CD14-positive monocyte (primary cell): ENCODE data around the gene GRK3. TPM values are rescaled to one million over a fixed set of nuclear protein-coding genes. Genes with fewer than 3 reads are reported as not detected.

Experiments
- DNase-seq, 3 donors: peaks; one replicate each; pipeline ENCODE4 v3.0.0-alpha.2; 2011 to 2022
- H2AFZ ChIP-seq: 2 replicates; pipeline ENCODE4 v1.6.0; 2012; ENCODE audit warnings: mild to moderate bottlenecking, low read depth, low read length, inconsistent platforms; ENCODE audit not compliant: insufficient read depth, poor library complexity, severe bottlenecking
- H3K27ac ChIP-seq, 2 donors: 1 replicate in 1 of 2; 2 replicates in 1 of 2; pipeline ENCODE4 v1.5.1; 2012 to 2013; ENCODE audit warnings: low read length in 2 of 2, control low read depth in 1 of 2, inconsistent platforms in 1 of 2, low read depth in 1 of 2, mild to moderate bottlenecking in 1 of 2
- H3K27me3 ChIP-seq, 2 donors: one replicate each; pipeline versions ENCODE4 v1.6.0 to v1.6.1; 2011 to 2013; ENCODE audit warnings: low read length in 2 of 2; ENCODE audit not compliant: control insufficient read depth in 2 of 2, insufficient read depth in 2 of 2
- H3K36me3 ChIP-seq, 2 donors: replicated peaks in 1 of 2; 1 replicate in 1 of 2; 2 replicates in 1 of 2; pipeline versions ENCODE4 v1.5.1 to v1.6.1; 2012 to 2013; ENCODE audit warnings: low read length in 2 of 2, control low read depth in 1 of 2, inconsistent platforms in 1 of 2, mild to moderate bottlenecking in 1 of 2; ENCODE audit not compliant: insufficient read depth in 2 of 2, control insufficient read depth in 1 of 2
- H3K4me1 ChIP-seq, 2 donors: 1 replicate in 1 of 2; 2 replicates in 1 of 2; pipeline versions ENCODE4 v1.5.1 to v1.6.1; 2012 to 2013; ENCODE audit warnings: low read length in 2 of 2, control low read depth in 1 of 2, inconsistent platforms in 1 of 2, mild to moderate bottlenecking in 1 of 2, moderate library complexity in 1 of 2; ENCODE audit not compliant: insufficient read depth in 2 of 2, control insufficient read depth in 1 of 2
- H3K4me2 ChIP-seq: replicated peaks from 2 replicates; pipeline ENCODE3; 2012; ENCODE audit warnings: low read length, moderate library complexity, mild to moderate bottlenecking; ENCODE audit not compliant: poor library complexity, severe bottlenecking; ENCODE audit errors: extremely low read depth
- H3K4me3 ChIP-seq, 3 experiments: fragments of 200-600 bp in 1 of 3; sonication (generic) in 1 of 3; replicated peaks in 1 of 3; 1 replicate in 2 of 3; 2 replicates in 1 of 3; pipeline ENCODE4 v1.5.1; 2011 to 2013; ENCODE audit warnings: low read length in 3 of 3, mild to moderate bottlenecking in 3 of 3, control low read depth in 2 of 3, low read depth in 2 of 3, inconsistent platforms in 1 of 3, moderate library complexity in 1 of 3
- H3K79me2 ChIP-seq: 2 replicates; pipeline ENCODE4 v1.6.0; 2012; ENCODE audit warnings: mild to moderate bottlenecking, control low read depth, inconsistent platforms, low read length, moderate library complexity; ENCODE audit not compliant: insufficient read depth
- H3K9ac ChIP-seq: 2 replicates; pipeline ENCODE4 v1.6.0; 2017; ENCODE audit warnings: low read length, mild to moderate bottlenecking; ENCODE audit not compliant: insufficient read depth, poor library complexity, severe bottlenecking
- H3K9me3 ChIP-seq, 2 donors: replicated peaks in 1 of 2; 1 replicate in 1 of 2; 2 replicates in 1 of 2; pipeline versions ENCODE4 v1.5.1 to v1.6.1; 2012 to 2013; ENCODE audit warnings: low read length in 2 of 2, control low read depth in 1 of 2; ENCODE audit not compliant: control insufficient read depth in 1 of 2, insufficient read depth in 1 of 2
- H4K20me1 ChIP-seq: 2 replicates; pipeline ENCODE4 v1.6.0; 2012; ENCODE audit warnings: mild to moderate bottlenecking, low read length, control low read depth, moderate library complexity; ENCODE audit not compliant: insufficient read depth
- H3K27ac Mint-ChIP-seq, 7 donors: one replicate each; pipeline ENCODE4 v1.8.0; 2020; ENCODE audit warnings: mild to moderate bottlenecking in 7 of 7, mixed read lengths in 7 of 7, moderate library complexity in 6 of 7, inconsistent platforms in 2 of 7
- H3K27me3 Mint-ChIP-seq, 3 donors: one replicate each; pipeline ENCODE4 v1.8.0; 2021 to 2022; ENCODE audit warnings: low read depth in 3 of 3, mild to moderate bottlenecking in 3 of 3, mixed read lengths in 3 of 3, moderate library complexity in 3 of 3, inconsistent platforms in 1 of 3
- H3K36me3 Mint-ChIP-seq, 2 donors: one replicate each; pipeline ENCODE4 v1.8.0; 2020; ENCODE audit warnings: mixed read lengths in 2 of 2, inconsistent platforms in 1 of 2, mild to moderate bottlenecking in 1 of 2
- H3K4me1 Mint-ChIP-seq: one replicate; pipeline ENCODE4 v1.8.0; 2020; ENCODE audit warnings: mild to moderate bottlenecking, mixed read lengths
- H3K4me3 Mint-ChIP-seq, 2 donors: one replicate each; pipeline ENCODE4 v1.8.0; 2020; ENCODE audit warnings: mild to moderate bottlenecking in 2 of 2, mixed read lengths in 2 of 2, moderate library complexity in 1 of 2
- H3K9me3 Mint-ChIP-seq, 7 donors: one replicate each; pipeline ENCODE4 v1.8.0; 2020 to 2022; ENCODE audit warnings: mixed read lengths in 7 of 7, mild to moderate bottlenecking in 6 of 7, moderate library complexity in 6 of 7, inconsistent platforms in 2 of 7
- CTCF ChIP-seq: fragments of 200-600 bp; IDR thresholded peaks from one replicate; pipeline ENCODE4 v1.8.0; 2022; ENCODE audit warnings: antibody characterized with exemption, mild to moderate bottlenecking
- WGBS: methylation state at CpG from one replicate; pipeline ENCODE4 v1.1.5; 2013; ENCODE audit warnings: missing lambda C conversion rate; ENCODE audit not compliant: insufficient coverage; 5-methylcytosine and 5-hydroxymethylcytosine counted together
- intact Hi-C, 2 donors: fragments of 100-400 bp; cut with micrococcal nuclease; formaldehyde crosslinking; loops; one replicate each; pipeline versions ENCODE4 v1.15.0 to v1.15.1; 2023
- polyA plus RNA-seq, 3 donors: library from polyadenylated mRNA; depleted of rRNA in 1 of 3; unstranded in 2 of 3; stranded (reverse) in 1 of 3; fragments of 300-500 nt in 2 of 3; fragments of >200 nt in 1 of 3; fragmentation: Illumina TruSeq in 2 of 3; gene quantifications; 1 replicate in 2 of 3; 2 replicates in 1 of 3; pipeline ENCODE4 v1.2.3, GENCODE V29; 2012 to 2021

The GRK3 gene
- polyA plus RNA-seq, 3 donors, result 8.3 to 33.3 (median 9.6) TPM

GRCh38 chr22:25553131-25553530 is 11.3 kb upstream of the GRK3 start:
- no peaks in the 10 kb centered on the region for H3K27me3 ChIP-seq
- Mint-ChIP-seq H3K4me3 (no peak overlapping the region), H3K27me3 (peaks cover 0 to 2% (median 2%) of the 10 kb centered on the region in 3 donors), H3K9me3 (peaks cover 0 to 5% (median 0%) of the 10 kb centered on the region in 7 donors), H3K27ac (no peak overlapping the region), H3K36me3 (no peaks in the 10 kb centered on the region), H3K4me1 (no peaks in the 10 kb centered on the region)
- peaks cover 0 to 8% of the 10 kb centered on the region in 2 donors for H3K9me3 ChIP-seq
- no CpG with 5 or more reads among the region's 2 CpGs for WGBS
- H3K79me2 ChIP-seq, result no peaks in the 10 kb centered on the region
- no peak overlapping the region for H2AFZ ChIP-seq
- no peak for TF ChIP-seq CTCF
- H3K4me3 ChIP-seq, result no peak overlapping the region
- H3K27ac ChIP-seq, result no peak overlapping the region
- no peak overlapping the region for H3K9ac ChIP-seq
- H3K4me2 ChIP-seq, result no peak overlapping the region
- no peaks in the 10 kb centered on the region for H3K36me3 ChIP-seq
- intact Hi-C loops, result no loop called here
- DNase-seq, result no peak
- no peaks in the 10 kb centered on the region for H3K4me1 ChIP-seq
- no peaks in the 10 kb centered on the region for H4K20me1 ChIP-seq

GRCh38 chr22:25554238-25554671 is 10.2 kb upstream of the GRK3 start:
- Histone ChIP-seq H2AFZ (no peak overlapping the region), H4K20me1 (no peaks in the 10 kb centered on the region), H3K27ac (no peak overlapping the region), H3K79me2 (no peaks in the 10 kb centered on the region), H3K4me3 (no peak overlapping the region), H3K27me3 (no peaks in the 10 kb centered on the region), H3K9ac (no peak overlapping the region), H3K36me3 (no peaks in the 10 kb centered on the region), H3K4me1 (no peaks in the 10 kb centered on the region), H3K4me2 (no peak overlapping the region), H3K9me3 (peaks cover 0 to 8% of the 10 kb centered on the region in 2 donors)
- Mint-ChIP-seq H3K36me3 (no peaks in the 10 kb centered on the region), H3K27ac (no peak overlapping the region), H3K9me3 (peaks cover 0 to 5% (median 0%) of the 10 kb centered on the region in 7 donors), H3K4me3 (no peak overlapping the region), H3K27me3 (peaks cover 0 to 2% (median 2%) of the 10 kb centered on the region in 3 donors), H3K4me1 (no peaks in the 10 kb centered on the region)
- intact Hi-C loops, result no loop called here
- DNase-seq, result no peak
- WGBS, result no CpG with 5 or more reads among the region's 1 CpG
- TF ChIP-seq CTCF, result no peak
